Upper lobe of left lung (tissue), 4 donors: ENCODE data around the gene MPO.

Experiments
- POLR2A ChIP-seq, 4 donors: fragments of 450-650 bp; IDR thresholded peaks; one replicate each; pipeline ENCODE4 v1.5.1; 2016 to 2017; ENCODE audit warnings: antibody characterized with exemption in 4 of 4, mild to moderate bottlenecking in 2 of 4
- POLR2AphosphoS5 ChIP-seq, 2 donors: sonication (generic); formaldehyde crosslinking; IDR thresholded peaks; one replicate each; pipeline ENCODE4 v1.5.1; 2017; ENCODE audit warnings: antibody characterized with exemption in 2 of 2
- TF ChIP-seq, protein P1 (sequence below), 6 experiments: fragments of 450-650 bp in 4 of 6; fragments of 200-600 bp in 2 of 6; sonication (generic) in 2 of 6; IDR thresholded peaks; one replicate each; pipeline ENCODE4 v1.5.1; 2016 to 2019; ENCODE audit warnings: antibody characterized with exemption in 6 of 6

DNA sequence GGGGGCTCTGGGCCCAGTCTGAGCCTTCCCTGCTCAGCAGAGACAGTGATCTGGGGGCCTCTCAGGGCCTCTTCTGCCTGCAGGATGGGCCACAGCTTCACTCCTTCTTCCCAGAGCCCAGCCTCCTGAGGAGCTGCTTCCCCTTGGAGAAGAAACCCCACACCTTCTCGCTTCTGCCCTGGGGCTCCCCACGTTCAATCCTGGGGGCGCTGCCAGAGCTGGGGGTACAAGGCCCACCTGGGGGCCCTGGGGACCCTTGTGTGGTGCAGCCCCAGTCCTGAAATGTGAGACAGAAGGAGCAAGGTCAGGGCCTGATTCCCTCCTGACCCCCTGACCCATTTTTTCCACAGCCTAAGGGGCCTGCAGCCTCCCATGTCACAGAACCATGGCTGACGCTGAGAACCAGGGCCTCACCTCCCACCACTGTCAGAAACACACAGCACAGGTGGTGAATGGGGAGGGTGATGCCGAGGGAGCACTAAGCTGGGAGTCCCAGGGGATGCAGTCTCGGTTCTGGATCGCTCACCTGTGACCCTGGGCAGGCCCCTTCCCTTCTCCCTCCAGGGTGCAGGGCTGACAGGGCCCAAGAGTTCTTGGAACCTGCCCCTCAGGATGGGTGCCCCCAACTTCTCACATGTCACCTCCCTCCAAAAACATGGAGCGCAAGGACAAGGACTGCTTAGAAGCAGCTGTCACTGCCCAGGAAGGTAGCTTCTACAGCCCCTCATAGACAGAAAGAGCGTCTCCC is 21.6 kb upstream of the MPO start:
- TF ChIP-seq, protein P1, sequence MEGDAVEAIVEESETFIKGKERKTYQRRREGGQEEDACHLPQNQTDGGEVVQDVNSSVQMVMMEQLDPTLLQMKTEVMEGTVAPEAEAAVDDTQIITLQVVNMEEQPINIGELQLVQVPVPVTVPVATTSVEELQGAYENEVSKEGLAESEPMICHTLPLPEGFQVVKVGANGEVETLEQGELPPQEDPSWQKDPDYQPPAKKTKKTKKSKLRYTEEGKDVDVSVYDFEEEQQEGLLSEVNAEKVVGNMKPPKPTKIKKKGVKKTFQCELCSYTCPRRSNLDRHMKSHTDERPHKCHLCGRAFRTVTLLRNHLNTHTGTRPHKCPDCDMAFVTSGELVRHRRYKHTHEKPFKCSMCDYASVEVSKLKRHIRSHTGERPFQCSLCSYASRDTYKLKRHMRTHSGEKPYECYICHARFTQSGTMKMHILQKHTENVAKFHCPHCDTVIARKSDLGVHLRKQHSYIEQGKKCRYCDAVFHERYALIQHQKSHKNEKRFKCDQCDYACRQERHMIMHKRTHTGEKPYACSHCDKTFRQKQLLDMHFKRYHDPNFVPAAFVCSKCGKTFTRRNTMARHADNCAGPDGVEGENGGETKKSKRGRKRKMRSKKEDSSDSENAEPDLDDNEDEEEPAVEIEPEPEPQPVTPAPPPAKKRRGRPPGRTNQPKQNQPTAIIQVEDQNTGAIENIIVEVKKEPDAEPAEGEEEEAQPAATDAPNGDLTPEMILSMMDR (IDR thresholded peaks at IDR 0.05), result no peak
- no peak for TF ChIP-seq POLR2A (IDR thresholded peaks at IDR 0.05)
- no peak for TF ChIP-seq POLR2AphosphoS5 (IDR thresholded peaks at IDR 0.05)
